HepG2 (cell line): ENCODE measurements around the gene SPG7. TPM values are rescaled to one million over a fixed set of nuclear protein-coding genes. Genes with fewer than 3 reads are reported as not detected.

Source experiments
- CENPBD1 ChIP-seq: sonication (generic); formaldehyde crosslinking; IDR thresholded peaks from 2 replicates; pipeline ENCODE4 v1.8.0; 2022; ENCODE audit warnings: missing genetic modification reagents, low read depth, mild to moderate bottlenecking, borderline replicate concordance
- DNMT3B ChIP-seq: conservative IDR thresholded peaks from 2 replicates; pipeline ENCODE4 v1.6.1; 2016; ENCODE audit warnings: missing biosample characterization, control low read depth
- FOXC1 ChIP-seq: sonication (generic); formaldehyde crosslinking; IDR thresholded peaks from 2 replicates; pipeline ENCODE4 v1.8.0; 2022; ENCODE audit warnings: mild to moderate bottlenecking, missing genetic modification reagents, borderline replicate concordance
- GMEB2 ChIP-seq: IDR thresholded peaks from 2 replicates; pipeline ENCODE4 v1.6.1; 2016; ENCODE audit warnings: missing biosample characterization, missing genetic modification reagents, low read depth
- MYNN ChIP-seq: sonication (generic); formaldehyde crosslinking; IDR thresholded peaks from 2 replicates; pipeline ENCODE4 v1.4.0; 2020; ENCODE audit warnings: mild to moderate bottlenecking, low read depth, missing genetic modification reagents
- ZNF570 ChIP-seq: sonication (generic); formaldehyde crosslinking; IDR thresholded peaks from 2 replicates; pipeline ENCODE4 v1.4.0; 2020; ENCODE audit warnings: mild to moderate bottlenecking, missing genetic modification reagents, borderline replicate concordance
- ZNF616 ChIP-seq: sonication (generic); formaldehyde crosslinking; IDR thresholded peaks from 2 replicates; pipeline ENCODE4 v1.5.0; 2020; ENCODE audit warnings: low read depth, mild to moderate bottlenecking, missing genetic modification reagents
- ZNF713 ChIP-seq: sonication (generic); formaldehyde crosslinking; IDR thresholded peaks from 2 replicates; pipeline ENCODE4 v1.4.0; 2020; ENCODE audit warnings: mild to moderate bottlenecking, missing genetic modification reagents
- ZNF850 ChIP-seq: sonication (generic); formaldehyde crosslinking; conservative IDR thresholded peaks from 2 replicates; pipeline ENCODE4 v1.9.0; 2021; ENCODE audit warnings: mild to moderate bottlenecking, missing genetic modification reagents
- polyA plus RNA-seq, 8 experiments: library from polyadenylated mRNA; depleted of rRNA in 3 of 8; stranded (reverse) in 7 of 8; unstranded in 1 of 8; fragments of >200 nt; fragmentation: Illumina TruSeq in 4 of 8; extraction: Trizol in 4 of 8; gene quantifications; 2 replicates each; pipeline versions ENCODE4 v1.2.1 to v1.2.3, GENCODE V29; 2011 to 2016; ENCODE audit warnings: low read depth in 4 of 8, missing spikeins in 1 of 8, mixed read lengths in 1 of 8; ENCODE audit not compliant: insufficient read depth in 1 of 8
- total RNA-seq, 5 experiments: library from RNA; depleted of rRNA; stranded (reverse); fragments of >200 nt; fragmentation: Illumina TruSeq; extraction: Trizol; gene quantifications; 2 replicates each; pipeline ENCODE4 v1.2.3, GENCODE V29; 2016; ENCODE audit warnings: low read depth in 1 of 5
- TF ChIP-seq, protein P1 (sequence below): IDR thresholded peaks from 2 replicates; pipeline ENCODE4 v1.4.0; 2020; ENCODE audit warnings: mild to moderate bottlenecking, missing genetic modification reagents
- TF ChIP-seq, protein P2 (sequence below): sonication (generic); formaldehyde crosslinking; IDR thresholded peaks from 2 replicates; pipeline ENCODE4 v1.4.0; 2020; ENCODE audit warnings: low read depth, missing genetic modification reagents
- TF ChIP-seq, protein P3 (sequence below): sonication (generic); formaldehyde crosslinking; IDR thresholded peaks from 2 replicates; pipeline ENCODE4 v1.5.1; 2020; ENCODE audit warnings: mild to moderate bottlenecking, moderate library complexity, missing genetic modification reagents
- TF ChIP-seq, protein P4 (sequence below): sonication (generic); formaldehyde crosslinking; IDR thresholded peaks from 2 replicates; pipeline ENCODE4 v1.9.0; 2021; ENCODE audit warnings: missing genetic modification reagents, mild to moderate bottlenecking, borderline replicate concordance

Gene SPG7
- total and polyA plus RNA-seq, 2 of the 13 experiments (the other 11 are each of a cell fraction or from before 2014, with no cell fraction given) = 66.0 to 136 TPM

GRCh38 chr16:89491238-89491869 is 16.8 kb upstream of the SPG7 start (continued):
- TF ChIP-seq, protein P1, sequence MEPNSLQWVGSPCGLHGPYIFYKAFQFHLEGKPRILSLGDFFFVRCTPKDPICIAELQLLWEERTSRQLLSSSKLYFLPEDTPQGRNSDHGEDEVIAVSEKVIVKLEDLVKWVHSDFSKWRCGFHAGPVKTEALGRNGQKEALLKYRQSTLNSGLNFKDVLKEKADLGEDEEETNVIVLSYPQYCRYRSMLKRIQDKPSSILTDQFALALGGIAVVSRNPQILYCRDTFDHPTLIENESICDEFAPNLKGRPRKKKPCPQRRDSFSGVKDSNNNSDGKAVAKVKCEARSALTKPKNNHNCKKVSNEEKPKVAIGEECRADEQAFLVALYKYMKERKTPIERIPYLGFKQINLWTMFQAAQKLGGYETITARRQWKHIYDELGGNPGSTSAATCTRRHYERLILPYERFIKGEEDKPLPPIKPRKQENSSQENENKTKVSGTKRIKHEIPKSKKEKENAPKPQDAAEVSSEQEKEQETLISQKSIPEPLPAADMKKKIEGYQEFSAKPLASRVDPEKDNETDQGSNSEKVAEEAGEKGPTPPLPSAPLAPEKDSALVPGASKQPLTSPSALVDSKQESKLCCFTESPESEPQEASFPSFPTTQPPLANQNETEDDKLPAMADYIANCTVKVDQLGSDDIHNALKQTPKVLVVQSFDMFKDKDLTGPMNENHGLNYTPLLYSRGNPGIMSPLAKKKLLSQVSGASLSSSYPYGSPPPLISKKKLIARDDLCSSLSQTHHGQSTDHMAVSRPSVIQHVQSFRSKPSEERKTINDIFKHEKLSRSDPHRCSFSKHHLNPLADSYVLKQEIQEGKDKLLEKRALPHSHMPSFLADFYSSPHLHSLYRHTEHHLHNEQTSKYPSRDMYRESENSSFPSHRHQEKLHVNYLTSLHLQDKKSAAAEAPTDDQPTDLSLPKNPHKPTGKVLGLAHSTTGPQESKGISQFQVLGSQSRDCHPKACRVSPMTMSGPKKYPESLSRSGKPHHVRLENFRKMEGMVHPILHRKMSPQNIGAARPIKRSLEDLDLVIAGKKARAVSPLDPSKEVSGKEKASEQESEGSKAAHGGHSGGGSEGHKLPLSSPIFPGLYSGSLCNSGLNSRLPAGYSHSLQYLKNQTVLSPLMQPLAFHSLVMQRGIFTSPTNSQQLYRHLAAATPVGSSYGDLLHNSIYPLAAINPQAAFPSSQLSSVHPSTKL (CRISPR knock-in tag) = no peak
- no peak for TF ChIP-seq FOXC1
- TF ChIP-seq, protein P2, sequence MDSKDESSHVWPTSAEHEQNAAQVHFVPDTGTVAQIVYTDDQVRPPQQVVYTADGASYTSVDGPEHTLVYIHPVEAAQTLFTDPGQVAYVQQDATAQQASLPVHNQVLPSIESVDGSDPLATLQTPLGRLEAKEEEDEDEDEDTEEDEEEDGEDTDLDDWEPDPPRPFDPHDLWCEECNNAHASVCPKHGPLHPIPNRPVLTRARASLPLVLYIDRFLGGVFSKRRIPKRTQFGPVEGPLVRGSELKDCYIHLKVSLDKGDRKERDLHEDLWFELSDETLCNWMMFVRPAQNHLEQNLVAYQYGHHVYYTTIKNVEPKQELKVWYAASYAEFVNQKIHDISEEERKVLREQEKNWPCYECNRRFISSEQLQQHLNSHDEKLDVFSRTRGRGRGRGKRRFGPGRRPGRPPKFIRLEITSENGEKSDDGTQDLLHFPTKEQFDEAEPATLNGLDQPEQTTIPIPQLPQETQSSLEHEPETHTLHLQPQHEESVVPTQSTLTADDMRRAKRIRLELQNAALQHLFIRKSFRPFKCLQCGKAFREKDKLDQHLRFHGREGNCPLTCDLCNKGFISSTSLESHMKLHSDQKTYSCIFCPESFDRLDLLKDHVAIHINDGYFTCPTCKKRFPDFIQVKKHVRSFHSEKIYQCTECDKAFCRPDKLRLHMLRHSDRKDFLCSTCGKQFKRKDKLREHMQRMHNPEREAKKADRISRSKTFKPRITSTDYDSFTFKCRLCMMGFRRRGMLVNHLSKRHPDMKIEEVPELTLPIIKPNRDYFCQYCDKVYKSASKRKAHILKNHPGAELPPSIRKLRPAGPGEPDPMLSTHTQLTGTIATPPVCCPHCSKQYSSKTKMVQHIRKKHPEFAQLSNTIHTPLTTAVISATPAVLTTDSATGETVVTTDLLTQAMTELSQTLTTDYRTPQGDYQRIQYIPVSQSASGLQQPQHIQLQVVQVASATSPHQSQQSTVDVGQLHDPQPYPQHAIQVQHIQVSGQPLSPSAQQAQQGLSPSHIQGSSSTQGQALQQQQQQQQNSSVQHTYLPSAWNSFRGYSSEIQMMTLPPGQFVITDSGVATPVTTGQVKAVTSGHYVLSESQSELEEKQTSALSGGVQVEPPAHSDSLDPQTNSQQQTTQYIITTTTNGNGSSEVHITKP (CRISPR knock-in tag) = no peak
- no peak for TF ChIP-seq GMEB2 (CRISPR knock-in tag)
- TF ChIP-seq ZNF713 (CRISPR knock-in tag) = 0 out of 2 replicates have a peak, but pooled peaks have one; percentile 26
- no peak for TF ChIP-seq ZNF850 (CRISPR knock-in tag)
- 0 out of 2 replicates have a peak, but pooled peaks have one; percentile 69 for TF ChIP-seq DNMT3B (CRISPR knock-in tag)
- TF ChIP-seq MYNN (CRISPR knock-in tag) = no peak
- TF ChIP-seq, protein P3, sequence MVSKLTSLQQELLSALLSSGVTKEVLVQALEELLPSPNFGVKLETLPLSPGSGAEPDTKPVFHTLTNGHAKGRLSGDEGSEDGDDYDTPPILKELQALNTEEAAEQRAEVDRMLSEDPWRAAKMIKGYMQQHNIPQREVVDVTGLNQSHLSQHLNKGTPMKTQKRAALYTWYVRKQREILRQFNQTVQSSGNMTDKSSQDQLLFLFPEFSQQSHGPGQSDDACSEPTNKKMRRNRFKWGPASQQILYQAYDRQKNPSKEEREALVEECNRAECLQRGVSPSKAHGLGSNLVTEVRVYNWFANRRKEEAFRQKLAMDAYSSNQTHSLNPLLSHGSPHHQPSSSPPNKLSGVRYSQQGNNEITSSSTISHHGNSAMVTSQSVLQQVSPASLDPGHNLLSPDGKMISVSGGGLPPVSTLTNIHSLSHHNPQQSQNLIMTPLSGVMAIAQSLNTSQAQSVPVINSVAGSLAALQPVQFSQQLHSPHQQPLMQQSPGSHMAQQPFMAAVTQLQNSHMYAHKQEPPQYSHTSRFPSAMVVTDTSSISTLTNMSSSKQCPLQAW (CRISPR knock-in tag) = peak; percentile 4; the same call in 1 of the 2 replicates
- TF ChIP-seq ZNF570 (CRISPR knock-in tag) = no peak
- TF ChIP-seq ZNF616 = no peak
- no peak for TF ChIP-seq CENPBD1 (CRISPR knock-in tag)
- TF ChIP-seq, protein P4, sequence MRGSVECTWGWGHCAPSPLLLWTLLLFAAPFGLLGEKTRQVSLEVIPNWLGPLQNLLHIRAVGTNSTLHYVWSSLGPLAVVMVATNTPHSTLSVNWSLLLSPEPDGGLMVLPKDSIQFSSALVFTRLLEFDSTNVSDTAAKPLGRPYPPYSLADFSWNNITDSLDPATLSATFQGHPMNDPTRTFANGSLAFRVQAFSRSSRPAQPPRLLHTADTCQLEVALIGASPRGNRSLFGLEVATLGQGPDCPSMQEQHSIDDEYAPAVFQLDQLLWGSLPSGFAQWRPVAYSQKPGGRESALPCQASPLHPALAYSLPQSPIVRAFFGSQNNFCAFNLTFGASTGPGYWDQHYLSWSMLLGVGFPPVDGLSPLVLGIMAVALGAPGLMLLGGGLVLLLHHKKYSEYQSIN = no peak
